ENCODE results near the gene IL31RA.

- TF ChIP-seq CTCF (IDR thresholded peaks at IDR 0.05; ENCODE audit: low read depth, low read length, poor library complexity, severe bottlenecking) (no peak), EZH2phosphoT487 (IDR thresholded peaks at IDR 0.05; ENCODE audit: borderline replicate concordance, low read length) (no peak)
Observed at GRCh38 chr5:55856516-55857246, 5.5 kb downstream of the IL31RA start.
